Testis (tissue), 3 donors: Measurements from ENCODE around the gene ABTB2. TPM values are rescaled to one million over a fixed set of nuclear protein-coding genes. Genes with fewer than 3 reads are reported as not detected.

Experiments used
- DNase-seq: peaks from one replicate; pipeline ENCODE4 v3.0.0-alpha.2; 2019
- H3K27ac ChIP-seq, 2 donors: fragments of 200-600 bp; sonication (generic); one replicate each; pipeline ENCODE4 v1.5.1; 2019
- H3K27me3 ChIP-seq: fragments of 200-600 bp; sonication (generic); one replicate; pipeline ENCODE4 v1.5.1; 2019
- H3K36me3 ChIP-seq: fragments of 200-600 bp; sonication (generic); one replicate; pipeline ENCODE4 v1.5.1; 2017; ENCODE audit warnings: low read depth; ENCODE audit errors: missing control alignments
- H3K4me1 ChIP-seq: fragments of 200-600 bp; sonication (generic); one replicate; pipeline ENCODE4 v1.5.1; 2019
- H3K4me3 ChIP-seq, 2 donors: fragments of 200-600 bp; sonication (generic); one replicate each; pipeline ENCODE4 v1.5.1; 2017 to 2019
- H3K9me3 ChIP-seq: fragments of 200-600 bp; sonication (generic); one replicate; pipeline ENCODE4 v1.5.1; 2017
- POLR2A ChIP-seq: fragments of 450-650 bp; IDR thresholded peaks from one replicate; pipeline ENCODE4 v1.6.1; 2017; ENCODE audit warnings: antibody characterized with exemption, mild to moderate bottlenecking, moderate library complexity
- WGBS, 2 donors: methylation state at CpG; one replicate each; pipeline ENCODE4 v1.1.5; 2018; 5-methylcytosine and 5-hydroxymethylcytosine counted together
- intact Hi-C: fragments of 100-400 bp; cut with DNase I; formaldehyde crosslinking; loops from one replicate; pipeline ENCODE4 v1.15.1; 2023; ENCODE audit warnings: low total_unique reads
- polyA plus RNA-seq: library from polyadenylated mRNA; stranded (reverse); fragments of 350-450 nt; fragmentation: Illumina TruSeq; extraction: RNeasy Lipid Tissue Mini Kit (QIAGEN cat#74804); gene quantifications from one replicate; pipeline ENCODE4 v1.2.3, GENCODE V29; 2014; ENCODE audit warnings: low read depth, low replicate concordance; ENCODE audit not compliant: insufficient read depth
- total RNA-seq, 2 donors: library from RNA; depleted of rRNA; stranded (reverse); fragments of >200 nt; gene quantifications; one replicate each; pipeline ENCODE4 v1.2.3, GENCODE V29; 2016
- TF ChIP-seq, protein P1 (sequence below), 3 experiments: fragments of 450-650 bp in 2 of 3; fragments of 200-600 bp in 1 of 3; sonication (generic) in 1 of 3; IDR thresholded peaks; one replicate each; pipeline ENCODE4 v1.5.1; 2016 to 2019; ENCODE audit warnings: antibody characterized with exemption in 3 of 3, mild to moderate bottlenecking in 2 of 3, moderate library complexity in 1 of 3

The ABTB2 gene
- total and polyA plus RNA-seq, 3 donors from 2014 or later, result 5.8 to 12.1 (median 8.9) TPM

GRCh38 chr11:34356130-34356529, 1.7 kb downstream of the ABTB2 start:
- Histone ChIP-seq H3K27me3 (no peaks in the 10 kb centered on the region), H3K36me3 (no peaks in the 10 kb centered on the region), H3K9me3 (no peaks in the 10 kb centered on the region), H3K4me1 (peaks cover 14% of the 10 kb centered on the region), H3K4me3 (peak overlapping the region in 1 of 2 donors; percentile 72), H3K27ac (no peak overlapping the region)
- DNase-seq, result no peak
- intact Hi-C loops, result loop anchor here (5.0 kb wide), 1 partner anchor 184 kb away; no protein-coding TSS in a partner anchor
- TF ChIP-seq, protein P1, sequence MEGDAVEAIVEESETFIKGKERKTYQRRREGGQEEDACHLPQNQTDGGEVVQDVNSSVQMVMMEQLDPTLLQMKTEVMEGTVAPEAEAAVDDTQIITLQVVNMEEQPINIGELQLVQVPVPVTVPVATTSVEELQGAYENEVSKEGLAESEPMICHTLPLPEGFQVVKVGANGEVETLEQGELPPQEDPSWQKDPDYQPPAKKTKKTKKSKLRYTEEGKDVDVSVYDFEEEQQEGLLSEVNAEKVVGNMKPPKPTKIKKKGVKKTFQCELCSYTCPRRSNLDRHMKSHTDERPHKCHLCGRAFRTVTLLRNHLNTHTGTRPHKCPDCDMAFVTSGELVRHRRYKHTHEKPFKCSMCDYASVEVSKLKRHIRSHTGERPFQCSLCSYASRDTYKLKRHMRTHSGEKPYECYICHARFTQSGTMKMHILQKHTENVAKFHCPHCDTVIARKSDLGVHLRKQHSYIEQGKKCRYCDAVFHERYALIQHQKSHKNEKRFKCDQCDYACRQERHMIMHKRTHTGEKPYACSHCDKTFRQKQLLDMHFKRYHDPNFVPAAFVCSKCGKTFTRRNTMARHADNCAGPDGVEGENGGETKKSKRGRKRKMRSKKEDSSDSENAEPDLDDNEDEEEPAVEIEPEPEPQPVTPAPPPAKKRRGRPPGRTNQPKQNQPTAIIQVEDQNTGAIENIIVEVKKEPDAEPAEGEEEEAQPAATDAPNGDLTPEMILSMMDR (IDR thresholded peaks at IDR 0.05), result no peak
- TF ChIP-seq POLR2A, result no peak
- WGBS, 2 donors, result 41 to 48% methylated on average over 7 of the region's 7 CpGs

DNA sequence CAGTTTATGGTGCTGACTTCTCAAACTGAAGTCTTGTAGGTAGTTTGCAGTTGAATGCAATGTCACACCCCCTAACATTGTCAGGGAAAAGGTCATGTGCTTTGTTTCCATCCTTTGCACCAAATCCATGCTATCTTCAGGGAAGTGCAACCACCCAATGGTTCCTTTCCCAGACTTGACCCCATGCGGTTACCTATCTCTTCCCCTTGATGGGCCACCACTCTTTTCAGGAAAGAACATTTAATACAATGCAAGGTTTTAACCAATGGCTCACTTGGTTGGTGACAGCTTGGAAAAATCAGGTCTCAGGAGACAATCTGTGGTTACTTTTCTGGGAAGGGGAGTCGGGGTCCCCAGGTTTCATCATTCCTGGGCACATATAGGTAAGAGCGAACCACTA, 2.1 kb downstream of the ABTB2 start:
- DNase-seq, result no peak
- H3K27me3 ChIP-seq, result no peaks in the 10 kb centered on the region
- no peak overlapping the region for H3K27ac ChIP-seq
- H3K9me3 ChIP-seq, result no peaks in the 10 kb centered on the region
- no peak for TF ChIP-seq POLR2A
- TF ChIP-seq, protein P1 (IDR thresholded peaks at IDR 0.05), result no peak
- no peaks in the 10 kb centered on the region for H3K36me3 ChIP-seq
- peaks cover 14% of the 10 kb centered on the region for H3K4me1 ChIP-seq
- 77 to 79% methylated on average over 3 of the region's 3 CpGs for WGBS, 2 donors
- intact Hi-C loops, result loop anchor here (5.0 kb wide), 1 partner anchor 183 kb away; no protein-coding TSS in a partner anchor
- no peak overlapping the region for H3K4me3 ChIP-seq

DNA sequence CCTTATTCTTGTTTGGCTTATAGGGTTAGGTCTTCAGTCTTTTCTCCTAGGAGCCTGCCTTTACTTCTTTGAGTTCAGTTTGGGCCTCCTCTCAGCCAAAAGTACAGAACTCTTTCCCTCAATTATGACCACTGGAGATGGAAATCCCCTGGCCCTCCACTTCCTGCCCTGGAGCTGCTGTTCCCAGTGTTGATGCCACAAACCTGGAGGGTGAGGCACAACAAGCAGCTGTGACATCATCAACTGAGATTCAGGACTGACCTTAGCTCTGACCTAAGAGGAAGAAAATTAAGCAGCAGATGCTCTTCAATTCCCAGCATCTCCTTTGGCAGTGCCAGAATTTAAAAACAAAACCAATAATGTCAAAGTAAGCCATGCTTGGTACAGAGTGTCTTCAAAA, 3.0 kb downstream of the ABTB2 start:
- Histone ChIP-seq H3K9me3 (no peaks in the 10 kb centered on the region), H3K4me1 (peaks cover 14% of the 10 kb centered on the region), H3K27me3 (no peaks in the 10 kb centered on the region), H3K4me3 (no peak overlapping the region), H3K36me3 (no peaks in the 10 kb centered on the region), H3K27ac (no peak overlapping the region)
- intact Hi-C loops, result loop anchor here (5.0 kb wide), 1 partner anchor 182 kb away; no protein-coding TSS in a partner anchor
- TF ChIP-seq POLR2A, result no peak
- TF ChIP-seq, protein P1 (IDR thresholded peaks at IDR 0.05), result no peak
- no peak for DNase-seq

DNA sequence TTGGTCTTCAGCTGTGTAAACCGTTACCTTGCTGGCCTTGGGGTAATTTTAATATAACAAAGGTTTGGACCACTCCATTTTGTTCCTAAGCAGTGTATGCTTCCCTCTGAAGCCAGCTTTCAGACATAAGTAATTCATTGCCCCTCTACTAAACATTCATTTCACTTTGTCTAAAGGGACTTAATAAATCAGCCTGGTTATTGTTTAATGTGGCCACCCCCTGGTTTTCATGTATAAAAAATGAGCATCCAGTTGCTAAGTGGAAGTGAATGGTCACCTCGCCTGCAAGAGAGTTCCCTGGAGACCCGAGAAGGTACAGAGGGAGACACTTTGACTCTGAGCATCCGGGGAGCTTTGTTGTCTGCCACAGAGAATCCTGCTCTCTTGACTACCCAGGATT, 3.9 kb downstream of the ABTB2 start:
- H3K9me3 ChIP-seq, result no peaks in the 10 kb centered on the region
- H3K27ac ChIP-seq, result no peak overlapping the region
- TF ChIP-seq, protein P1 (IDR thresholded peaks at IDR 0.05), result no peak
- TF ChIP-seq POLR2A, result no peak
- H3K27me3 ChIP-seq, result no peaks in the 10 kb centered on the region
- intact Hi-C loops, result no loop called here
- no peak overlapping the region for H3K4me3 ChIP-seq
- peaks cover 14% of the 10 kb centered on the region for H3K4me1 ChIP-seq
- no peaks in the 10 kb centered on the region for H3K36me3 ChIP-seq
- DNase-seq, result no peak
- 82 to 90% methylated on average over 4 of the region's 4 CpGs for WGBS, 2 donors

GRCh38 chr11:34351687-34352469, 5.9 kb downstream of the ABTB2 start:
- WGBS, 2 donors, result 89 to 94% methylated on average over 4 of the region's 4 CpGs
- H3K27me3 ChIP-seq, result no peaks in the 10 kb centered on the region
- DNase-seq, result no peak
- no peaks in the 10 kb centered on the region for H3K9me3 ChIP-seq
- no peak overlapping the region for H3K27ac ChIP-seq
- TF ChIP-seq POLR2A, result no peak
- TF ChIP-seq, protein P1 (IDR thresholded peaks at IDR 0.05), result no peak
- H3K4me1 ChIP-seq, result peaks cover 17% of the 10 kb centered on the region
- H3K4me3 ChIP-seq, result no peak overlapping the region
- H3K36me3 ChIP-seq, result no peaks in the 10 kb centered on the region
- intact Hi-C loops, result no loop called here
